Activated T-cell treated with anti-CD3 and anti-CD28 coated beads, Interleukin-2, amount 50 U/mL, for 4 hours (primary cell): Measurements from ENCODE around the gene SLC6A16. TPM values are rescaled to one million over a fixed set of nuclear protein-coding genes. Genes with fewer than 3 reads are reported as not detected.
"Not testable (repeated sequence)": the region's sequence is repeated elsewhere in the genome, so short reads cannot be mapped to it uniquely, and the experiment has no call there.

Experiments
- ATAC-seq, 2 donors: fragments of 200-7000 bp; cut with Tn5 transposase; one replicate each; pipeline ENCODE4 v1.10.0; 2021
- DNase-seq: peaks from one replicate; pipeline ENCODE4 v3.0.0-alpha.2; 2020
- H3K27me3 Mint-ChIP-seq: one replicate; pipeline ENCODE4 v1.8.0; 2021; ENCODE audit warnings: low read depth, mixed read lengths
- H3K36me3 Mint-ChIP-seq: one replicate; pipeline ENCODE4 v1.8.0; 2022; ENCODE audit warnings: mixed read lengths; ENCODE audit not compliant: insufficient read depth
- H3K4me1 Mint-ChIP-seq: one replicate; pipeline ENCODE4 v1.8.0; 2021; ENCODE audit warnings: low read depth, mixed read lengths
- H3K4me3 Mint-ChIP-seq: one replicate; pipeline ENCODE4 v1.8.0; 2021; ENCODE audit warnings: mild to moderate bottlenecking, moderate library complexity, mixed read lengths
- H3K9me3 Mint-ChIP-seq: one replicate; pipeline ENCODE4 v1.8.0; 2021; ENCODE audit warnings: mixed read lengths
- total RNA-seq, 3 donors: library from RNA; stranded (reverse); gene quantifications; one replicate each; pipeline ENCODE4 v1.2.1, GENCODE V29; 2021

SLC6A16 gene
- total RNA-seq, 3 donors from 2014 or later: 0.20 to 0.92 (median 0.29) TPM

DNA sequence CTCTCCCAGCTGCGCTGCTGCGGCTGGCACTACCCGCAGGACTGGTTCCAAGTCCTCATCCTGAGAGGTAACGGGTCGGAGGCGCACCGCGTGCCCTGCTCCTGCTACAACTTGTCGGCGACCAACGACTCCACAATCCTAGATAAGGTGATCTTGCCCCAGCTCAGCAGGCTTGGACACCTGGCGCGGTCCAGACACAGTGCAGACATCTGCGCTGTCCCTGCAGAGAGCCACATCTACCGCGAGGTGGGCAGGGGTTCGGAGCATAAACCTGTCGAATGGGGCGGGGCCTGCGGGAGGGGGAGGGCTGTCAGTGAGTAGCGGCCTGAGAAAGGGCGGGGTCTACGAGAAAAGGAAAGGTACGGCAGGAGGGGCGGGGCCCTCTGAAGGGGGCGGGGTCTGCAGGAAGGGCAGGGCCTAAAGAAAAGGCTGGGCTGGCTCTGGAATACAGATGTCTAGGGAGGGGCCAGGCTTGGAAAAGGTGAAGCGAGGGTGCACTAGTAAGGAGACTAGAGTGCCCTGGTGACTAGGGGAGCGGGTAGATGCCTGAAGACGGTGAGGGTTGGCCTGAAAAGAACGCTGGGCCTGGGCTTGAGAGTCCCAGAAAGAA lies 13.8 kb upstream of the SLC6A16 start:
- H3K9me3 Mint-ChIP-seq: no peaks in the 10 kb centered on the region
- no peaks in the 10 kb centered on the region for H3K27me3 Mint-ChIP-seq
- H3K4me1 Mint-ChIP-seq: peaks cover 47% of the 10 kb centered on the region
- DNase-seq (no peak), ATAC-seq (no peak)
- peaks cover 20% of the 10 kb centered on the region for H3K36me3 Mint-ChIP-seq
- H3K4me3 Mint-ChIP-seq: no peak overlapping the region

DNA sequence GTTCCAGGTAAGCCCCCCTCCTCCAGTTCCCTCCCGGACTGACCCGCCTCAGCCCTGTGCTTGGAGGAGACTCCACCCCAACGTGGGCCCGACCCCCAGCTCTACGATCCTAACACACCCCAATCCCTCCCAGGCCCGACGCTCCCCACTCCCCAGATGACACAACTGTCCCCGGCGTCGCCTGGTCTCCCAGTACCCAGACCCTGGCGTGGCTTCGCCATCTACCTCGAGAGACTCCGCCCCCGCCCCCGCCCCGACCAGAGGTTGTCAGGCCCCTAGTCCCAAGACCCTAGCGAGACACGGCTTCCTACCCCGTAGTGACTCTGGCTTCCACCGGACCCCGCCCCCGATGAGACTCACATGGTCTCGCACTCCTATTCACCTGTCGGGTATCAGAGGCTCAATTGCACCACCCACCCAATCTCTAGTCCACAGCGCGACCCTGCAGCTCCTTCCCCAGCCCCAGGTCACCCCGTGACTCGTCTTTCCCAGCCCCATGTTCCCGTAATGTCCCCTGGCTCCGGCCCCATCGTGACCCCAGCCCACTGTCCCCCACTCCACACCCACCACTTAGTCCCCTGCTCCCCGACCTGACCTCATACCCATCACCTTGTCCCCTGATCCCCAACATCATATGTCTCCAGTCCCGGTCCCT lies 13.2 kb upstream of the SLC6A16 start:
- peaks cover 20% of the 10 kb centered on the region for H3K36me3 Mint-ChIP-seq
- H3K4me3 Mint-ChIP-seq: no peak overlapping the region
- DNase-seq (no peak), ATAC-seq (no peak)
- no peaks in the 10 kb centered on the region for H3K9me3 Mint-ChIP-seq
- H3K27me3 Mint-ChIP-seq: no peaks in the 10 kb centered on the region
- H3K4me1 Mint-ChIP-seq: peaks cover 53% of the 10 kb centered on the region

DNA sequence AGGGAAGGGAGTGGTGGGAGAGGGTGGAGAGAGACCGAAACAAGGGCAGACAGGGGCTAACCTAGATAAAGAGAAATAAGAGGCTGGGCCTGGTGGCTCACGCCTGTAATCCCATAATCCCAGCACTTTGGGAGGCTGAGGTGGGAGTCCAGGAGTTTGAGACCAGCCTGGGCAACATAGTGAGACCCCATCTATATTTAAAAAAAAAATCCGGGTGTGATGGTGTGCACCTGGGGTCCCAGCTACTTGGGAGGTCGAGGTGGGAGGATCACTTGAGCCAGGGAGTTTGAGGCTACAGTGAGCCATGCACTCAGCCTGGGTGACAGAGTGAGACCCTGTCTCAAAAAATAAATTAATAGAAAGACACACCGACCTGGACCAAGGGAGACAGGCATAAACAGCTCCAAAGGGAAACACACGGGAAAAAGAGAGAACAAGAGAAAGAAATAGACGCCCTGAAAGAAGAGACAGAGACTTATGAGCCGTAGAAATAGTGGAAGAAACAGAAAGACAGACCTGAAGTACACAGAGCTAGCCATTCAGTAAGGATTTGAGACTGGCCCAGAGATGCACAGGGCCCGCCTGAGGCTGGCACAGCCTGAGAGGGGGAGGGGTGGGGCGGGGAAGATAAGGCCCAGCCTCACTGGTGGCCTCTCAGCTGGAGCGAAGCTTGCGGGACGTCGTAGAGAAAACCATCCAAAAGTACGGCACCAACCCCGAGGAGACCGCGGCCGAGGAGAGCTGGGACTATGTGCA lies 12.5 kb upstream of the SLC6A16 start:
- H3K9me3 Mint-ChIP-seq: no peaks in the 10 kb centered on the region
- no peak for ATAC-seq
- peaks cover 17% of the 10 kb centered on the region for H3K36me3 Mint-ChIP-seq
- DNase-seq: no peak
- H3K27me3 Mint-ChIP-seq: no peaks in the 10 kb centered on the region
- H3K4me1 Mint-ChIP-seq: peaks cover 61% of the 10 kb centered on the region
- peak overlapping the region; percentile 41 for H3K4me3 Mint-ChIP-seq

DNA sequence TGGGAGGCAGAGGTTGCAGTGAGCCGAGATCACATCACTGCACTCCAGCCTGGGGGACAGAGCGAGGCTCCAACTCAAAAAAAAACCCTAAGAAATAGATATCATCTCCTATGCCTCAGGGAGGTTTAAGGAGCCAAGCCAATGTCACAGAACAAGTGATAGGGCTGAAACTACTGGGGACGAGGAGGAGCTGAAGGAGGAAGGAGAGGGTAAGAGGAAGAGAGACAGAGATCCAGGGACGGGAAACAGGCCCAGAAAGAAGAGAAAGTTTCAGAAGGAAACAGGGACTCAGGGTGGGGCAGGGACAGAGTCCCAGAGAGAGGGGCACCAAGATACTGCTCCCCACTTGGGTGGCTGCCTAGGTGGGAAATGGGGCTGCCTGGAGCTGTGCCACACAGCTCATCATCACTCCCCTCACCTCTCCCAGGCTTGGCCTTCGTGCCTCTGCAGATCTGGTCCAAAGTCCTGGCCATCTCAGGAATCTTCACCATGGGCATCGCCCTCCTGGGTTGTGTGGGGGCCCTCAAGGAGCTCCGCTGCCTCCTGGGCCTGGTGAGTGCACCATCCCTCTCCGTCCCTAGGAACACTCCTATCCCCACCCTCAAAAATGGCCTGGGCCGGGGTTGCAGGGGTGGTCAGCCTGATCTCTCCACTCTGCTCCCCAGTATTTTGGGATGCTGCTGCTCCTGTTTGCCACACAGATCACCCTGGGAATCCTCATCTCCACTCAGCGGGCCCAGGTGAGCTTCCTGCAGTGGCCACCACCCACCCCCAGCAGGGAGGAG lies 11.7 kb upstream of the SLC6A16 start:
- Mint-ChIP-seq H3K27me3 (no peaks in the 10 kb centered on the region), H3K36me3 (peaks cover 17% of the 10 kb centered on the region), H3K4me3 (peak overlapping the region; percentile 98), H3K9me3 (no peaks in the 10 kb centered on the region), H3K4me1 (peaks cover 68% of the 10 kb centered on the region)
- no peak for ATAC-seq
- DNase-seq: no peak

DNA sequence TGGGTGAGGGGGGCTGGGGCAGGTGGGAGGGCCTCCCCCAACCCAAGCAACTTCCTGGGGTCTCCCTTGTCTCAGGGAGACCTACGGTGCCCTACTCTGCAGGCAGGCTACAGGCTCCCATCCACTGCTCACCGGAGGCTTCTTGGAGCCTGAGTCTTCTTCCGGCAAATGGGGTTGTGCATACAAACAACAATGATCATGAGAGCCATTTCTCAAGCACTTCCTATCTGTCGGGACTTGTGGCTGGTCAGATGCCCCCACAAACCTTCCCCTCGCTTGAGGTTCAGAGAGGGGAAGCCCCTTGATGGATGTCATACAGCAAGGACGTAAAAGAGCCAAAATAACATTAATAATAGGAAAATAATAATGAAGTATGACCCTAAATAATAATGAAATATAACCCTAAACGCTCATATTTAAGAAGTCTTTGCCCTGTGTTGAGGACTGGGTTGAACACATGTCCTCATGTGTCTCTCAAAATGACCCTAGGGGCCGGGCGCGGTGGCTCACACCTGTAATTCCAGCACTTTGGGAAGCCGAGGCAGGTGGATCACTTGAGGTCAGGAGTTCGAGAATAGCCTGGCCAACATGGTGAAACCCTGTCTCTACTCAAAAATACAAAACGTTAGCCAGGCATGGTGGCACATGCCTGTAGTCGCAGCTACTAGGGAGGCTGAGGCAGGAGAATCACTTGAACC lies 10.9 kb upstream of the SLC6A16 start:
- no peaks in the 10 kb centered on the region for H3K9me3 Mint-ChIP-seq
- peak overlapping the region; percentile 98 for H3K4me3 Mint-ChIP-seq
- DNase-seq (no peak), ATAC-seq (peak; percentile 22 to 25)
- H3K4me1 Mint-ChIP-seq: peaks cover 74% of the 10 kb centered on the region
- H3K36me3 Mint-ChIP-seq: peaks cover 17% of the 10 kb centered on the region
- no peaks in the 10 kb centered on the region for H3K27me3 Mint-ChIP-seq

DNA sequence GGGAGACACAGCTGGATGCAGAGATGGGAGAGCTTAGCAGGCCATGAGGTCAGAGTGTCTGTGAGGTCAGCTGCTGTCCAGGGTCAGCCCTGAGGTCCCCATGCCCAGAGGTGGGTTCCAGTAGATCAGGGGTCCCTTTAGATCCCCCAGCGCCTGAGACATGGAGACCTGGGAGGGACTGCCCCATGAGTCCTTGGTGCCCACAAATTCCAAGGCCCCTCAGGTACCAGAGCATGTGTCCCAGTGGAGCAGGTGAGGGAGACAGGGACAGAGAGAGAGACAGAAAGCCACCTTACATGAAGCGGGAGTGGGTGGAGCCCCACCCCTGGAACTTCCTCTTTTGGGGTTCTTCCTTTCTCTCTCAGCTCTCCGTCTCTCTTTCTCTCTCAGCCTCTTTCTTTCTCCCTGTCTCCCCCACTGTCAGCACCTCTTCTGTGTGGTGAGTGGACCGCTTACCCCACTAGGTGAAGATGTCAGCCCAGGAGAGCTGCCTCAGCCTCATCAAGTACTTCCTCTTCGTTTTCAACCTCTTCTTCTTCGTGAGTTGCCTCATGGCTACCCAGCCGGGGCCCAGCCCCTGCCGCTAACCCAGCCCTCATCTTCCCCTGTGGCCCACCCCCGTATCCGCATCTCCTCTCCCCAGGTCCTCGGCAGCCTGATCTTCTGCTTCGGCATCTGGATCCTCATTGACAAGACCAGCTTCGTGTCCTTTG lies 10.2 kb upstream of the SLC6A16 start, which contains the start of gene CD37:
Gene CD37, plus strand, starts transcription at position 336 of the 713 bp plus-strand sequence. Its CDS starts 135 bp downstream, at position 471.
- H3K4me1 Mint-ChIP-seq: peaks cover 73% of the 10 kb centered on the region
- ATAC-seq (peak; percentile 57), DNase-seq (peak; percentile 45)
- H3K36me3 Mint-ChIP-seq: peaks cover 14% of the 10 kb centered on the region
- H3K9me3 Mint-ChIP-seq: no peaks in the 10 kb centered on the region
- H3K4me3 Mint-ChIP-seq: peak within 1 kb of the TSS; percentile 98
- no peaks in the 10 kb centered on the region for H3K27me3 Mint-ChIP-seq

DNA sequence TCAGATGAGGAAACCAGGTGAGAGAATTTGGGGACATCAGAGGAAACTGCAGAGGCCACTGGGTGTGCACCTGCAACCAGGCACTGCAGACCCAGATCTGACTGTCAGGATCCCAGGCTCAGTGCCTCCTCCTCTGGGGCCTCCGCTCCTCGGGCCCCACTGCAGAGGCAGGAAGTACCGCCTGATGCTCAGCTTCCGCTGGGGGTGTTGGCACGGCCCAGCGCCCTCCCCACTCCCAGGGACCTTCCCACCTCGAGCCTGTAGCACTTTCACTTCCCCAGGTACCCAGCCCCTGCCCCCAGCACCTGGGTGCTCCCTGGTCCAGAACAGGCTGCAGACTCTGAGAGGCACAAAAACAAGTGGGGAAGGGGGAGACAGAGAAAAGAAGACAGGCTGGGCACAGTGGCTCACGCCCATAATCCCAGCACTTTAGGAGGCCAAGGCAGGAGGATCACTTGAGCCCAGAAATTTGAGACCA lies 8.9 kb upstream of the SLC6A16 start:
- H3K27me3 Mint-ChIP-seq: no peaks in the 10 kb centered on the region
- peak overlapping the region; percentile 80 for H3K4me3 Mint-ChIP-seq
- DNase-seq (peak; percentile 58), ATAC-seq (peak; percentile 54 to 57)
- no peaks in the 10 kb centered on the region for H3K9me3 Mint-ChIP-seq
- H3K36me3 Mint-ChIP-seq: peaks cover 15% of the 10 kb centered on the region
- H3K4me1 Mint-ChIP-seq: peaks cover 76% of the 10 kb centered on the region

DNA sequence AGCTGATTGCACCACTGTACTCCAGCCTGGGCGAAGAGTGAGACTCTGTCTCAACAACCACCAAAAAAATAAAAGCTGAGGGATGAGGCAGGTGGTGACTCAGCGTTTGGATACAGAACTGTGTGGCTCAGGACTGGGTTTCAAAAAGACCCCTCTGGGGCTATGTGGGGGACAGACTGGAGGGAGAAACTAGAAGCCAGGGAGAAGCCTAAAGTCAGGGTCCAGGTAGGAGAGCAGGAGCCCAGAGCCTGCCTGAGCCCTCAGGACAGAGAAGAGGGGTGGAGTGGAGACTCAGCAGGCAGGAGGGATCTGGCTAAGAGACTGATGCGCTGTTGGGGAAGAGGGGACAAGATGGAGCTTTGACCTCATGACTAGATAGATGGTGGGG lies 8.4 kb upstream of the SLC6A16 start:
- DNase-seq (no peak), ATAC-seq (no peak)
- H3K36me3 Mint-ChIP-seq: peaks cover 11% of the 10 kb centered on the region
- H3K27me3 Mint-ChIP-seq: no peaks in the 10 kb centered on the region
- H3K4me3 Mint-ChIP-seq: peak overlapping the region; percentile 80
- no peaks in the 10 kb centered on the region for H3K9me3 Mint-ChIP-seq
- H3K4me1 Mint-ChIP-seq: peaks cover 76% of the 10 kb centered on the region

DNA sequence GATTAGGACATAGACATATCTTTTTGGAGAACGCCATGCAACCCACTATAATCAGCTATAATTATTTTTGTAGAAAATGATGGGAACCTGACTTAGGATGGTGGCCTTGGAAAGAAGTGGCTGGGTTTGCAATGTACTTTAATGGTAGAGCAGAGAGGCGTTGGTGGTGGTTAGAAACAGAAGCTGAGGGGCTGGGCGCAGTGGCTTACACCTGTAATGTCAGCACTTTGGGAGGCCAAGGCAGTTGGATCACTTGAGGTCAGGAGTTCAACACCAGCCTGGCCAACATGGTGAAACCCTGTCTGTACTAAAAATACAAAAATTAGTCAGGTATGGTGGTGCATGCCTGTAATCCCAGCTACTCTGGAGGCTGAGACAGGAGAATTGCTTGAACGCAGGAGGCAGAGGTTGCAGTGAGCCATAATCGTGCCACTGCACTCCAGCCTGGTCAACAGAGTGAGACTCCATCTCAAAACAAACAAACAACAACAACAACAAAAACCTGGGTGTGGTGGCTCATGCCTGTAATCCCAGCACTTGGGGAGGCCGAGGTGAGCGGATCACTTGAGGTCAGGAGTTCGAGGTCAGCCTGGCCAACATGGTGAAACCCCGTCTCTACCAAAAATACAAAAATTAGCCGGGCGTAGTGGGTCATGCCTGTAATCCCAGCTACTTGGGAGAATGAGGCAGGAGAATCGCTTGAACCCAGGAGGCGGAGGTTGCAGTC lies 7.9 kb upstream of the SLC6A16 start:
- not testable (repeated sequence) for ATAC-seq, DNase-seq, H3K27me3 Mint-ChIP-seq, H3K9me3 Mint-ChIP-seq
- Mint-ChIP-seq H3K4me1 (peaks cover 79% of the 10 kb centered on the region), H3K36me3 (peaks cover 14% of the 10 kb centered on the region), H3K4me3 (peak overlapping the region; percentile 80)

DNA sequence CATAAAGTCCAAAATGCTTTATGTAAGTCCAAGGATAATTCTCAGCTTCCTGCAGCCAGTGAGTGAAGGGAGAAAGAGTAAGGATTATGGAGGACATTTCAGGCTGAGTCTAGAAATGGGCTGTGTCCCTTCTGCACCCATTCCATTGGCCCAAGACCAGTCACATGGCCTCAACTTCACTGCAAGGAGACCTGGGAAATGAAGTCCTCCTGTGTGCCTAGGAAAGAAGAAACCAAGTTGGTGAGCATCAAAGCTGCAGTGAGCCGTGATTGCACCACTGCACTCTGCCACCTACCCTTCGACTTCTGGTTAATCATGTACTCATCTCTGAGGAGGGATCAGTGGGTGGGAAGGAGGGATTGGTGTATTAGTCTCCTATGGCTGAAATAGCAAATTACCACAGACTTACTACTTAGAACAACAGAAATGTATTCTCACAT lies 6.6 kb upstream of the SLC6A16 start:
- DNase-seq (peak; percentile 46), ATAC-seq (peak; percentile 78 to 81)
- Mint-ChIP-seq H3K9me3 (no peaks in the 10 kb centered on the region), H3K27me3 (no peaks in the 10 kb centered on the region), H3K4me3 (no peak overlapping the region), H3K36me3 (peaks cover 11% of the 10 kb centered on the region), H3K4me1 (peaks cover 77% of the 10 kb centered on the region)

DNA sequence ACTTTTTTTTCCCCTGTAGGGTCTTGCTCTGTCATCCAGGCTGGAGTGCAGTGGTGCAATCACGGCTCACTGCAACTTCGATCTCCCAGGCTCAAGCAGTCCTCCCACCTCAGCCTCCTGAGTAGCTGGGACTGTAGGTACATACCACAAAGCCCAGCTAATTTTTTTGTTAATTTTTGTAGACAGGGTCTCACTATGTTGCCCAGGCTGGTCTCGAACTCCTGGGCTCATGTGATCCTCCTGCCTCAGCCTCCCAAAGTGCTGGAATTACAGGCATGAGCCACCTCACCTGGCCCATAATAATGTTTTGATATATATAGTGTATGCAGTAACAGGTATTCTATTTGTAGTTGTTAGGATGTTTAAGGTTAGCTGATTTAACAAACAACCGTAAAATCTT lies 6.2 kb upstream of the SLC6A16 start:
- H3K9me3 Mint-ChIP-seq, ATAC-seq, DNase-seq, H3K27me3 Mint-ChIP-seq, H3K4me3 Mint-ChIP-seq: not testable (repeated sequence)
- peaks cover 74% of the 10 kb centered on the region for H3K4me1 Mint-ChIP-seq
- peaks cover 11% of the 10 kb centered on the region for H3K36me3 Mint-ChIP-seq

DNA sequence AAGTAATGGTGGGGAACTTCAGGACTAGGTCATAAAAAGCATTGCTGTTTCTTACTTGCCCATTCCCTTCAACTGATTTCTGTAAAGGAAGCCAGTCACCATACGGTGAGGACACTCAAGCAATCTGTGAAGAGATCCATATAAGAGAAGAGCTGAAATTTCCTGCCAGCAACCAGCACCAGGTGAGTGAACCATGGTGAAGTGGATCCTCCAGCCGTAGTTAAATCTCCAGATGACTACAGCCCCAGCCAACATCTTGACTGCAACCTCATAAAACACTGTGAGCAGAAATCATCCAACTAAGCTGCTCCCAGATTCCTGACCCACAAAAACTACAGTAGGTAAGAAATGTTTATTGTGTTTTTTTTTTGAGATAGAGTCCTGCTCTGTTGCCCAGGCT lies 3.8 kb upstream of the SLC6A16 start:
- Mint-ChIP-seq H3K9me3 (no peaks in the 10 kb centered on the region), H3K36me3 (peaks cover 14% of the 10 kb centered on the region), H3K4me1 (peaks cover 58% of the 10 kb centered on the region), H3K4me3 (no peak overlapping the region), H3K27me3 (no peaks in the 10 kb centered on the region)
- DNase-seq: no peak
- no peak for ATAC-seq
